HG02885 (cell line): ENCODE measurements around the gene ACOXL.

Source experiments
- ATAC-seq: cut with Tn5 transposase; IDR thresholded peaks from one replicate; pipeline ENCODE4 v1.9.1; 2021; ENCODE audit warnings: mild to moderate bottlenecking; ENCODE audit not compliant: unreplicated experiment, poor library complexity

The ACOXL gene

DNA sequence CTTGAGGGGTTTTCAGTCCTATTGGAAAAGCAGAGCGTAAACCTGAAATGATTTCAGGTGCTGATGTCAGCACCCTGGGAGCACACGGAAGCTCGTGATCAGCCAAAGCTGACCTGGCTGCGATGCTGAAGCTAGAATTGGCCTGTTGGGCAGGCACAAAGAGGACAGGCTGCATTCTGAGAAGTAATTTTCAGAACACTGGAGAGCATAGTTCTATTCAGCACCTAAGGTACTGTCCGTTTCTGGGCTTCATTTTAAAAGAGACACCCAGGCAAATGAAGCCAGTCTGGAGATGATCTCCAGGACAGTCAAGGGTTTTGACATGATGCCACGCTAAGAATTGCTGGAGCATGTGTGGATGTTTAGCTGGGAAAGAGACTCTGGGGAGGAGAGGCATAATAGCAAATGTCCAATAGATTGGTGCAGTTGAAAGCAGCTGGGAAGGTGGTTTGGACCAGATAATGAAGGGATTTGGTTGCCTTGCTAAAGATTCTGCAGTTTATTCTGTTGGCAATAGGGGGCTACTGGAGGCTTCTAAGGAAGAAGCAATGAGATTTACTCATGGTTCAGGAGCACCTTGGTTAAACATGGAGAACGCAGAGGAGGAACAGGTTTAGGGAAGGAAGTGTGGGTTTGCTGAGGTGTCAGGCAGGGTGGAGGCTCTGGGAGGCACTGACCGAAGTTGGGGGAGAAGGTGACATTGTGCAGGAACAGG, 86.6 kb downstream of the ACOXL start:
- ATAC-seq: no peak

DNA sequence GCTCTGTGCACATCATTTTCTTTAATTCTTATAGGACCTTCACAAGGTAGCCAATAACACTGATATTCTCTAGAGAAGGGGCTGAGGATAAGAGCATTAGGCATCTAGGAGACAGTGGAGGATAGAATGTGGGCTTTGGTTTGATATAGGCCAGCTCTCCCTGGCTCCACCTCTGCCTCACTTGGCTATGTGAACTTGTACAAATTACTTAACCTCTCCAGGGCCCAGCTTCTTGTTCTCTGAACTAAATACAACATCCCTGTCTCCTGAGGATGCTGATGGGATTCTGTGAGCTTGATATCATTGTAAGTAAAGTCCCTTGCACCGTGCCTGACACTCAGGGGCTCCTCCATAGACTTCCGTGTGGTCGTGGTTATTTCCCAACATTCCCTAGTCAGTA, 87.3 kb downstream of the ACOXL start:
- no peak for ATAC-seq

GRCh38 chr2:110820128-110820527, 87.8 kb downstream of the ACOXL start:
- no peak for ATAC-seq

DNA sequence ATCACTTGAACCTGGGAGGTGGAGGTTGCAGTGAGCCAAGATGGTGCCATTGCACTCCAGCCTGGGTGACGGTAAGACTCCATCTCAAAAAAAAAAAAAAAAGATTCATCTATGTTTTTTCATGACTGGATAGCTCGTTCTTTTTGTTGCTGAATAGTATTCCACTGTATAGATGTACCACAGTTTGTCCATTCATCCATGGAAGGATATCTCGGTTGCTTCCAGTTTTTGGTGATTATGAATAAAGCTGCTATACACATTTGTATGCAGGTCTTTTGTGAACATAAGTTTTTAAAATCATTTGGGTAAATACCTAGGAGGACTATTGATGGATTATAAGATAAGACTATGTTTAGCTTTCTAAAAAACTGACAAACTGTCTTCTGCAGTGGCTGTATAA, 90.8 kb downstream of the ACOXL start:
- ATAC-seq: no peak

DNA sequence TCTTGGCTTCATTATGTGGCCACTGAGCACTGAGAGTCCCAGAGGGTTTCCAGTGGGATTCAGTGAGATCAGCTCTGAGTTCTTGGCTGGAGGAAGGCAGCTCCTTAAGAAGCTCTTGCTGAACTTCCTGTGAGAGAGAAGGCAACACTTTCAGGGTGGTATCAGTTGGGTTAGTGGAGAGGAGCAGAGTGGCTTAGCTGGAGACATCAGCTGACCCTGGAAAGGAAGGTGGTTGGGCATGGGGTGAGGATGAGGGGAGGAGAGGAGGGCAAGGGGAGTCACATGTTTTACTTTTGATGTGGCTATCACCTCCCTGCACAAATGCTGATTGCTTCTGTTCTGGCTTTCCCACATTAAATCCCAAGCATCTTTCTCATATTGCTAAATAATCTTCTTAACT, 95.1 kb downstream of the ACOXL start:
- ATAC-seq: no peak

GRCh38 chr2:110828330-110828729, 96.0 kb downstream of the ACOXL start:
- no peak for ATAC-seq

GRCh38 chr2:110829413-110830146, 97.2 kb downstream of the ACOXL start:
- ATAC-seq: no peak

- no peak for ATAC-seq
Observed at GRCh38 chr2:110832740-110833139, 100.4 kb downstream of the ACOXL start.

- no peak for ATAC-seq
Observed at GRCh38 chr2:110834134-110834827, 101.9 kb downstream of the ACOXL start.

- ATAC-seq: no peak
Observed at GRCh38 chr2:110836671-110837070, 104.3 kb downstream of the ACOXL start.

- no peak for ATAC-seq
Observed at GRCh38 chr2:110837446-110838409, 105.4 kb downstream of the ACOXL start.

DNA sequence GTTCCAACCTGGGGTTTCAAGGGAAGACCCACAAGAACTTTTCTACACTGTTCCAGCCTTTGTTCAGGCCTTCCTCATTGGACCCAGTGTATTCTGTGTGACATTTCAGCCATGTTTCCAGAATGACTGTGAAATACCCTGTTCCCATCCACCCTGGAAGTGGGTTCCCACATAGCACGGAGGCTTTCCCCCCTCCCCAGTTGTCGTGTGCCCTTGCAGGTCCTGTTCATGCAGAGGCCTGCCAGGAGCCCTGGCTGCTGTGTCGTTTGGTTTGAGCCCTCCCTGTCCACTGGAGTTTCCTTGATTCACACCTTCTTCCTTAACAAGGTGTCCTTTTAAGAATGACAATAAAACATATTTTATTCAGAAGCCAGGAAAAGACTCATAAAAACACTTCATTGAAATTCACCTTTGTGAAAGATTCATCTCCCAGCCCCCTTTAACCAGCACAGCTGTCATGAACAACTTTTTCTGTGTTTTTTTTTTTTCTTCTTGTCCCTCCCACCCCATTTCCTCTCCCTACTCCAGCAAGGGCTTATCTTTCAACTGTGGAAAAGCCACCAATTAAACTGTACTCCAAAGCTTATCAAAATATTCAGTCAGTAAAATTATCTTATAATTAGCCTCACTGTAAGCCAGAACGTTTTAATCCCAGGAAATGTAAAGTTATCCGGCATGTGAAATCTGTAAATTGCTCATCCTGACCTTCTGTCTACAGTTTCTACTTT, 106.4 kb downstream of the ACOXL start:
- no peak for ATAC-seq

- ATAC-seq: no peak
Observed at GRCh38 chr2:110840508-110840907, 108.1 kb downstream of the ACOXL start.

- ATAC-seq: no peak
Observed at GRCh38 chr2:110842048-110842447, 109.7 kb downstream of the ACOXL start.

DNA sequence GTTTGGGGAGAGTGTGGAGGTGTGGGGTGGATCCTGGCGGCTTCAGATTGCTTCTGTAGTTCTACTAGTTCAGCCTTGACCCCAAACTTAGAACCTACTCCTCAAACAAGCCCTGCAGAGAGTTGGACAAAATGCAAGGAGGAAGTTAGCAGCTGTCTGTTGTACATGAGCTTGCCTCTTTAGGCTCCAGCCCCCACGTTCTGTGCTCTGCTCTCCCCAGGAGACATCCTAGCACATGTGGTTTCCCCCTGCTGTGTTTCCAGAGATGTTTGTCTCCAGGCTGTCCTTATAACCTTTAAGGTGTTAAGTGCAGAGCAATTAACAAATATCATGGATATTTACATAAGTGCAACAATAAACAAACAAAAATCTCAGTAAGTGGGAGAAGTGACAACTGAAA, 111.1 kb downstream of the ACOXL start:
- ATAC-seq: no peak

DNA sequence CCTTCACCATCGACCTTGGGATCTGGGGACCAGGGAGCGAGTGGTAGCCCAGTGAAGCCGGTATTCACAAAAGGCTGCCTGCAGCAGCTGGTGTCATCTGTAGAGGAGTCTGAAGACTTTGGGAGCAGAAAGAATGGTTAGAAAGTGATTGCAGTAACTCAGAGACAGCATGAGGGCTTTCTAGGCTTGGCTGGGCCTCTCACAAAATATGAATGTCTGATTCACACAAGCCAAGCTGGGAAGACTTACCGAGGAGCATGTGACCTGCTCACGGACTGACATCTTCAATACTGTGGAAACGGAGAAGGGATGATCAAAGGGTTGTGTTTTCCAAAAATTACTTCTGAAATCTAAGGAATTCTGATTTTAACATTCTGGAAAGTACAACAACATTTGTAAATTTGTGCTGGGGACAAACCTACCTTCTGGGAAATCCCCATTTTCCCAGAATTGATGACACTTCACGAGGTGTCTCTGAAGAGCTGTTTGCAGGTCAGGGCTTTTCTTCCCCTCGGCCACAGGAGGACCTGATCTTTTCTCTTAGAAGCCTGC, 111.7 kb downstream of the ACOXL start:
- ATAC-seq: no peak

DNA sequence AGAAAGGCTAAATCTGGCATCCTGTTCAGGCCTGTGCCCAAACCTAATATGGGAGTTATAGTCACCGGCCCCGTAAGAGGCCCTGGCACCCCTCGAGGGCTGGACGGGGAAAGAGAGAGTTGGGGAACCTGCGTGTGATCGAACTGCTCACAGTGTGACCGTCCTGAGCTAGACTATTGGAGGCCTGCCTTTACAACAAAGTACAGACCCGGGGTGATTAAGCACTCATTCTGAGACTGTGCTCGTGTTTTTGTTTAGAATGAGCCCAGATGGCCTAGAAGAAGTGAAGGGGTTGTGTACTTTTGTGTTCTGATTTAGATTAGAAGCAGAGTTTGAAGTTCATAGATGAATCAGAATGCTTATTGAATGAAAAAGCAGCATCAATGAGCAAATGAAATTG, 115.3 kb downstream of the ACOXL start:
- no peak for ATAC-seq

DNA sequence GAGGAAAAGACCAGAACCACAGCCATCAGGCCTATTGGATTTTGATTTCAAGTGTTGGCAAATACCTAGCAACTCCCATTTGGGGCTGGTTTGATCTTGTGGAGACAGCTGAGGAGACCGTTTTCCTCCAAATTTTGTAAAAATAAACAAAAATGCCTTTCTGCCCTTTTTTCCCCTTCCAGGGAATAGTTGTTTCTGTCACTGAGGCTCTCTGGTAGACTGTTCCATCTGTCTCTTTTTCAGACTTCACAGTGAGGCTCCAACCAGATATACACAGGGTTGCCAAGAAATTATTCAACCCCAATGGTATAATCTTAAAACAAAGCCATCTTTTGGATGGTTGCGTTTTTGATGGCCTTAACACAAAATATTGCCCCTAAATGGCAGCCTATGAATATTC, 115.7 kb downstream of the ACOXL start:
- ATAC-seq: no peak

GRCh38 chr2:110848519-110849030, 116.2 kb downstream of the ACOXL start:
- ATAC-seq: no peak
